Spinal cord (tissue), 10 donors: ENCODE results near the gene RIC8B. TPM values are rescaled to one million over a fixed set of nuclear protein-coding genes. Genes with fewer than 3 reads are reported as not detected.
A peak's percentile ranks its signal among the peaks of the same experiment; 100 is the strongest.
"Not testable (repeated sequence)": the region's sequence is repeated elsewhere in the genome, so short reads cannot be mapped to it uniquely, and the experiment has no call there.

Source experiments
- DNase-seq, 6 donors: peaks; one replicate each; pipeline versions ENCODE4 v3.0.0 to v3.0.0-alpha.2; 2013 to 2015; ENCODE audit warnings: low spot score in 6 of 6, low read depth in 4 of 6
- H3K27ac ChIP-seq: one replicate; pipeline ENCODE4 v1.5.1; 2013; ENCODE audit warnings: low read depth, low read length, control low read depth
- H3K27me3 ChIP-seq: one replicate; pipeline ENCODE4 v1.6.1; 2013; ENCODE audit warnings: low read length; ENCODE audit not compliant: control insufficient read depth, insufficient read depth
- H3K36me3 ChIP-seq: one replicate; pipeline ENCODE4 v1.6.1; 2013; ENCODE audit warnings: low read length; ENCODE audit not compliant: control insufficient read depth, insufficient read depth
- H3K4me1 ChIP-seq: one replicate; pipeline ENCODE4 v1.6.1; 2013; ENCODE audit warnings: low read length; ENCODE audit not compliant: control insufficient read depth, insufficient read depth
- H3K4me3 ChIP-seq: one replicate; pipeline ENCODE4 v1.5.1; 2013; ENCODE audit warnings: low read depth, low read length, control low read depth
- H3K9me3 ChIP-seq: one replicate; pipeline ENCODE4 v1.6.1; 2013; ENCODE audit warnings: low read length; ENCODE audit not compliant: control insufficient read depth, insufficient read depth
- WGBS: methylation state at CpG from one replicate; pipeline ENCODE4 v1.1.5; 2013; ENCODE audit warnings: missing lambda C conversion rate; ENCODE audit not compliant: insufficient coverage; 5-methylcytosine and 5-hydroxymethylcytosine counted together
- polyA plus RNA-seq, 2 donors: library from polyadenylated mRNA; unstranded; fragments of 120-200 nt; gene quantifications; one replicate each; pipeline ENCODE4 v1.2.1, GENCODE V29; 2013; ENCODE audit not compliant: insufficient read length in 2 of 2
- total RNA-seq, 2 donors: library from RNA; depleted of rRNA in 1 of 2; stranded (reverse); fragments of 120-200 nt in 1 of 2; fragments of >200 nt in 1 of 2; gene quantifications; one replicate each; pipeline versions ENCODE4 v1.2.3 to v1.2.4, GENCODE V29; 2013 to 2014
- donor health status: healthy.

Gene RIC8B
- total and polyA plus RNA-seq, 4 donors = 20.7 to 32.4 (median 27.1) TPM

- Histone ChIP-seq H3K27ac (no peak overlapping the region), H3K27me3 (no peaks in the 10 kb centered on the region), H3K4me3 (no peak overlapping the region), H3K4me1 (peaks cover 9% of the 10 kb centered on the region), H3K9me3 (no peaks in the 10 kb centered on the region), H3K36me3 (no peaks in the 10 kb centered on the region)
- 90% methylated on average over 2 of the region's 5 CpGs for WGBS
- no peak for DNase-seq
Observed at GRCh38 chr12:106915635-106916026, 141.1 kb downstream of the RIC8B start.

GRCh38 chr12:106917503-106917902 lies 143.0 kb downstream of the RIC8B start:
- Histone ChIP-seq H3K27ac (peak overlapping the region; percentile 18), H3K9me3 (no peaks in the 10 kb centered on the region), H3K27me3 (no peaks in the 10 kb centered on the region), H3K4me1 (peaks cover 9% of the 10 kb centered on the region), H3K36me3 (no peaks in the 10 kb centered on the region), H3K4me3 (no peak overlapping the region)
- WGBS = 36% methylated on average over 4 of the region's 7 CpGs
- DNase-seq = peak in 2 of 6 donors; percentile 67 to 84

GRCh38 chr12:106918746-106919145 lies 144.3 kb downstream of the RIC8B start:
- no peak overlapping the region for H3K4me3 ChIP-seq
- no peak overlapping the region for H3K27ac ChIP-seq

GRCh38 chr12:106919910-106920544 lies 145.5 kb downstream of the RIC8B start:
- Histone ChIP-seq H3K36me3 (no peaks in the 10 kb centered on the region), H3K4me1 (no peaks in the 10 kb centered on the region), H3K9me3 (no peaks in the 10 kb centered on the region), H3K4me3 (no peak overlapping the region), H3K27me3 (no peaks in the 10 kb centered on the region), H3K27ac (no peak overlapping the region)
- DNase-seq = peak in 2 of 6 donors; percentile 82 to 91
- WGBS = no CpG with 5 or more reads among the region's 4 CpGs

More at GRCh38 chr12:106918746-106919145, 144.3 kb downstream of the RIC8B start:
- Histone ChIP-seq H3K9me3 (no peaks in the 10 kb centered on the region), H3K36me3 (no peaks in the 10 kb centered on the region), H3K27me3 (no peaks in the 10 kb centered on the region), H3K4me1 (peaks cover under 1% of the 10 kb centered on the region)
- peak in 2 of 6 donors; percentile 75 to 89 for DNase-seq
- WGBS = no CpG with 5 or more reads among the region's 3 CpGs

DNA sequence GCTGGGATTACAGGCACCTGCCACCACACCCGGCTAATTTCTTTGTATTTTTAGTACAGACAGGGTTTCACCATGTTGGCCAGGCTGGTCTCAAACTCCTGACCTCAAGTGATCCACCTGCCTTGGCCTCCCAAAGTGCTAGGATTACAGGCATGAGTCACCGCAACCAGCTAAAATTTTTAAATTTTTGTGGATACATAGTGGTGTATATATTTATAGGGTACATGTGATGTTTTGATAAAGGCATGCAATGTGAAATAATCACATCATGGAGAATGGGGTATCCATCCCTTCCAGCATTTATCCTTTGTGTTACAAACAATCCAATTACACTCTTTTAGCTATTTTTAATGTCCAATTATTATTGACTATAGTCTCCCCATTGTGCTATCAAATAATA lies 147.5 kb downstream of the RIC8B start:
- H3K9me3 ChIP-seq, H3K27me3 ChIP-seq, H3K27ac ChIP-seq, H3K4me3 ChIP-seq, H3K36me3 ChIP-seq, H3K4me1 ChIP-seq, DNase-seq: not testable (repeated sequence)
- no CpG with 5 or more reads among the region's 2 CpGs for WGBS

DNA sequence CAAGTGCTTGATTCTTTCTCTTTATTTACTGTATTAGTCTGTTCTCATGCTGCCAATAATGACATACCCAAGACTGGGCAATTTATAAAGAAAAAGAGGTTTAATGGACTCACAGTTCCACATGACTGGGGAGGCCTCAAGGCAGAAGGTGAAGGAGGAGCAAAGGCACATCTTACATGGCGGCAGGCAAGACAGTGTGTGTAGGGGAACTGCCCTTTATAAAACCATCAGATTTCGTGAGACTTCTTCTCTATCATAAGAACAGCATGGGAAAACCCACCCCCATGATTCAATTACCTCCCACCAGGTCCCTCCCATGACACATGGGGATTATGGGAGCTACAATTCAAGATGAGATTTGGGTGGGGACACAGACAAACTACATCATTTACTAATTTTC lies 149.1 kb downstream of the RIC8B start:
- no CpG with 5 or more reads among the region's 2 CpGs for WGBS
- H3K27me3 ChIP-seq, H3K4me1 ChIP-seq: not testable (repeated sequence)

DNA sequence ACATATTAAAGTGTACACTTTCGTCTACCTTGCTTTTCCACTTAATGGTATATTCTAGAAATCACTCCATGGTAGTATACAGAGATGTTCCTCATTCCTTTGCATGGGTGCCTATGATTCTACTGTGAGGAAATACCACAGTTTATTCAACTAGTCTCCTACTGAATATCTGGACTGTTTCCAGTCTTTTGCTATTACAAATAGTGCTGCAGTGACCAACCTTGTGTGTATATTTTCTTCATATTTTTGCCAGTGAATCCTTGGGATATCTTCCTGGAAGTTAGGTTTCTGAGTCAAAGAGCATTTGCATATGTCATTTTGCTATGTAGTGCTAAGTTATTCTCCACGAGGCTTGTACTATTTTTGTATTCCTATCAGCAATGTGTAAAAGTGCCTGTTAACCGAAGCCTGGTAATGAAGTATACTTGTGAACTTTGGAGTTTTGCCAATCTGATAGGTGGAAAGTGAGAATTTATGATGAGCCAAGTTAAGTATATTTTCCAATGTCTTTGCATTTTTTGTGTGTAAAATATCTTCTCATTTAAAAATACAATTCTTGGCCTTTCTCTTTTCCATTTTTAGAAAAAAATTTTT lies 149.9 kb downstream of the RIC8B start:
- DNase-seq = no peak
- no peaks in the 10 kb centered on the region for H3K9me3 ChIP-seq
- H3K4me1 ChIP-seq = no peaks in the 10 kb centered on the region
- WGBS = no CpG with 5 or more reads among the region's 3 CpGs
- H3K36me3 ChIP-seq = no peaks in the 10 kb centered on the region
- no peak overlapping the region for H3K4me3 ChIP-seq
- no peaks in the 10 kb centered on the region for H3K27me3 ChIP-seq
- no peak overlapping the region for H3K27ac ChIP-seq

More for the DNA sequence above, 149.1 kb downstream of the RIC8B start:
- H3K27ac ChIP-seq, H3K4me3 ChIP-seq, H3K36me3 ChIP-seq, DNase-seq, H3K9me3 ChIP-seq: not testable (repeated sequence)

- H3K27ac ChIP-seq = no peak overlapping the region
- H3K9me3 ChIP-seq = no peaks in the 10 kb centered on the region
- WGBS = 100% methylated on average over 1 of the region's 1 CpG
- H3K36me3 ChIP-seq = no peaks in the 10 kb centered on the region
- no peak for DNase-seq
- H3K4me1 ChIP-seq = no peaks in the 10 kb centered on the region
- no peaks in the 10 kb centered on the region for H3K27me3 ChIP-seq
- no peak overlapping the region for H3K4me3 ChIP-seq
Observed at GRCh38 chr12:106926657-106927056, 152.2 kb downstream of the RIC8B start.

DNA sequence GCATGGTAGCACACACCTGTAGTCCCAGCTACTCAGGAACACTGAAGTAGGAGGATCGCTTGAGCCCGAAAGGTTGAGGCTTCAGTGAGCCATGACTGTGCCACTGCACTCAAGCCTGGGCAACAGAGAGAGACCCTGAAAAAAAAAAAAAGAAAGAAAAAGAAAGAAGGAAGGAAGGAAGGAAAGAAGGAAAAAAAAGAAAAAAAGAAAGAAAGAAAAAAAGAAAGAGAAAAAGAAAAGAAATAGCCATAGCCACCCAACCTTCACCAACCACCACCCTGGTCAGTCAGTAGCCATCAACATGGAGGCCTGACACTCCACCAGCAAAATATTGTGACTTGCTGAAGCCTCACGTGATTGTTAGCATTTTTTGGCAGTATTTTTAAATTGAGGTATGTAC lies 159.8 kb downstream of the RIC8B start:
- no peaks in the 10 kb centered on the region for H3K4me1 ChIP-seq
- no peak for DNase-seq
- no peaks in the 10 kb centered on the region for H3K9me3 ChIP-seq
- no peaks in the 10 kb centered on the region for H3K27me3 ChIP-seq
- no peaks in the 10 kb centered on the region for H3K36me3 ChIP-seq
- H3K27ac ChIP-seq = no peak overlapping the region
- WGBS = 100% methylated on average over 1 of the region's 3 CpGs
- no peak overlapping the region for H3K4me3 ChIP-seq
